ENCODE results near the gene PC.

DNA sequence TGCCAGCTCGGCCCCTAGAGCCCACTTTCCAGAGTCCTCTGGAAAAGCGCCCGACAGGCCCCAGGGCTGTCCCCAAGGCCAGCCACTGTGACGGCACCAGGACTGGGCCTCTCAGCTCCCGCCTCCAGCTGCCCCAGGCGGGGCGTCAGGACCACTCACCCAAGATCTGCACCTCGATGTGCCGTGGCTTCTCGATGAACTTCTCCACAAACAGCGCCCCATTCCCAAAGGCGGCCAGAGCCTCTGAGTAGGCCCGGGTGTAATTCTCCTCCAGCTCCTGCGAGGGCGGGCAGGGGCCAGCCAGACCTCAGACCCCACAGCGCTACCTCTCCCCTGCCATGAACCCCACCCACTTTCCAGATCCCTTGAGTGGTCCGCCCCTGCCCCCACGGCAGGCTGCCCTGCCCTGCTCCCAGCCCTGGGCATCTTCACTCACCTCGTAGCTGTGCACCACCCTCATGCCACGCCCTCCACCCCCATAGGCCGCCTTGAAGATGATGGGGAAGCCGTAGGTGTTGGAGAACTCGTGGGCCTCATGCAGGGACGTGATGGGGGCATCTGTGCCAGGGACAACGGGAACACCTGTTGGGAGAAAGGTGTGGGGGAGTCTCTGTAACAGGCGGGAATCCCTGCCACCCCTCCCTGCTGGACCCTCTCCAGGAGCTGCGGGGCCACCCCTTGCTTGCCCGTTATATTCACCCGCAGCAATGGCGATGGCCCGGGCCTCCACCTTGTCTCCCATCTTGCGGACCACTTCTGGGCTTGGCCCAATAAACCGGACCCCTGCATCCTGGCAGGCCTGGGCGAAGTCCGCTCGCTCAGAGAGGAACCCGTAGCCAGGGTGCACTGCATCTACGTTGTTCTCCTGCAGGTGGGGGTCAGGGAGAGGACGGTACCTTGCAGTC, 87.3 kb downstream of the PC start:
- TF ChIP-seq, protein P1, sequence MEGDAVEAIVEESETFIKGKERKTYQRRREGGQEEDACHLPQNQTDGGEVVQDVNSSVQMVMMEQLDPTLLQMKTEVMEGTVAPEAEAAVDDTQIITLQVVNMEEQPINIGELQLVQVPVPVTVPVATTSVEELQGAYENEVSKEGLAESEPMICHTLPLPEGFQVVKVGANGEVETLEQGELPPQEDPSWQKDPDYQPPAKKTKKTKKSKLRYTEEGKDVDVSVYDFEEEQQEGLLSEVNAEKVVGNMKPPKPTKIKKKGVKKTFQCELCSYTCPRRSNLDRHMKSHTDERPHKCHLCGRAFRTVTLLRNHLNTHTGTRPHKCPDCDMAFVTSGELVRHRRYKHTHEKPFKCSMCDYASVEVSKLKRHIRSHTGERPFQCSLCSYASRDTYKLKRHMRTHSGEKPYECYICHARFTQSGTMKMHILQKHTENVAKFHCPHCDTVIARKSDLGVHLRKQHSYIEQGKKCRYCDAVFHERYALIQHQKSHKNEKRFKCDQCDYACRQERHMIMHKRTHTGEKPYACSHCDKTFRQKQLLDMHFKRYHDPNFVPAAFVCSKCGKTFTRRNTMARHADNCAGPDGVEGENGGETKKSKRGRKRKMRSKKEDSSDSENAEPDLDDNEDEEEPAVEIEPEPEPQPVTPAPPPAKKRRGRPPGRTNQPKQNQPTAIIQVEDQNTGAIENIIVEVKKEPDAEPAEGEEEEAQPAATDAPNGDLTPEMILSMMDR (optimal IDR thresholded peaks at IDR 0.05 in 1 of 3, IDR thresholded peaks at IDR 0.05 in 1 of 3, conservative IDR thresholded peaks at IDR 0.05 in 1 of 3; ENCODE audit: extremely low read depth in 1 of 3, insufficient read depth in 2 of 3, low read length in 3 of 3) = no peak
- no peak for TF ChIP-seq EZH2 (IDR thresholded peaks at IDR 0.05; ENCODE audit: low read length)
